Lower leg skin (tissue), 4 donors: Measurements from ENCODE around the gene HOXA5. TPM values are rescaled to one million over a fixed set of nuclear protein-coding genes. Genes with fewer than 3 reads are reported as not detected.
A peak's percentile ranks its signal among the peaks of the same experiment; 100 is the strongest.

ENCODE experiments used
- DNase-seq, 2 donors: peaks; one replicate each; pipeline ENCODE4 v3.0.0-alpha.2; 2019; ENCODE audit warnings: low spot score in 2 of 2
- H3K4me3 ChIP-seq: fragments of 200-600 bp; sonication (generic); 2 replicates; pipeline ENCODE4 v1.5.1; 2017; ENCODE audit warnings: mild to moderate bottlenecking, low read depth; ENCODE audit not compliant: poor library complexity, severe bottlenecking
- CTCF ChIP-seq, 3 donors: fragments of 450-650 bp; IDR thresholded peaks; one replicate each; pipeline ENCODE4 v1.5.1; 2016; ENCODE audit warnings: antibody characterized with exemption in 3 of 3, mild to moderate bottlenecking in 3 of 3, moderate library complexity in 2 of 3
- POLR2A ChIP-seq, 2 donors: fragments of 450-650 bp; IDR thresholded peaks; one replicate each; pipeline ENCODE4 v1.6.1; 2016 to 2017; ENCODE audit warnings: antibody characterized with exemption in 2 of 2, mild to moderate bottlenecking in 1 of 2, moderate library complexity in 1 of 2
- WGBS, 2 donors: methylation state at CpG; one replicate each; pipeline ENCODE4 v1.1.5; 2018; 5-methylcytosine and 5-hydroxymethylcytosine counted together
- intact Hi-C: fragments of 100-400 bp; cut with DNase I; formaldehyde crosslinking; loops from one replicate; pipeline ENCODE4 v1.15.0; 2023; ENCODE audit warnings: low total_unique reads
- total RNA-seq, 4 donors: library from RNA; depleted of rRNA; stranded (reverse); fragments of >200 nt; gene quantifications; one replicate each; pipeline ENCODE4 v1.1.0, GENCODE V29; 2016

The HOXA5 gene
- total RNA-seq, 4 donors from 2014 or later = 5.1 to 15.1 (median 6.1) TPM

GRCh38 chr7:27175626-27176523 lies 32.4 kb upstream of the HOXA5 start:
- 67 to 68% methylated on average over 37 of the region's 40 CpGs for WGBS, 2 donors
- no peak for TF ChIP-seq CTCF (IDR thresholded peaks at IDR 0.05)
- TF ChIP-seq POLR2A (IDR thresholded peaks at IDR 0.05) = no peak
- DNase-seq = peak in 1 of 2 donors; percentile 79
- intact Hi-C loops = no loop called here
- H3K4me3 ChIP-seq = no peak overlapping the region

GRCh38 chr7:27174874-27175625 lies 31.6 kb upstream of the HOXA5 start:
- intact Hi-C loops = no loop called here
- TF ChIP-seq CTCF (IDR thresholded peaks at IDR 0.05) = no peak
- TF ChIP-seq POLR2A (IDR thresholded peaks at IDR 0.05) = no peak
- DNase-seq = peak in 1 of 2 donors; percentile 90
- 65 to 75% methylated on average over 12 of the region's 12 CpGs for WGBS, 2 donors
- no peak overlapping the region for H3K4me3 ChIP-seq

- DNase-seq = peak in 1 of 2 donors; percentile 93
- TF ChIP-seq POLR2A (IDR thresholded peaks at IDR 0.05) = no peak
- no peak for TF ChIP-seq CTCF (IDR thresholded peaks at IDR 0.05)
- intact Hi-C loops = no loop called here
- peak within 1 kb of the TSS; percentile 64 for H3K4me3 ChIP-seq
- WGBS, 2 donors = 17 to 38% methylated on average over 53 to 66 of the region's 82 CpGs
These were observed 30.7 kb upstream of the HOXA5 start, which contains the start of gene HOXA10 for GRCh38 chr7:27173956-27174873. TSS of gene HOXA10 (minus strand) at chr7:27174320. CDS start at chr7:27174306, 14 bp downstream.

- peak in 1 of 2 donors; percentile 89 for DNase-seq
- TF ChIP-seq CTCF (IDR thresholded peaks at IDR 0.05) (no peak), POLR2A (IDR thresholded peaks at IDR 0.05) (no peak)
- 1% methylated on average over 42 of the region's 59 CpGs; no CpG with 5 or more reads in 1 of the 2 donors for WGBS, 2 donors
- intact Hi-C loops = no loop called here
- peak overlapping the region; percentile 64 for H3K4me3 ChIP-seq
These were observed 30.1 kb upstream of the HOXA5 start for GRCh38 chr7:27173511-27173955.
